Measurements from ENCODE around the gene PRRC2A. TPM values are rescaled to one million over a fixed set of nuclear protein-coding genes. Genes with fewer than 3 reads are reported as not detected.

Gene PRRC2A
- total RNA-seq, 4 donors from 2014 or later, result 67.1 to 133 (median 126) TPM

- Histone ChIP-seq H3K4me3 (peak within 1 kb of the TSS; percentile 34 to 55 (median 41)), H3K9me3 (no peaks in the 10 kb centered on the region), H3K36me3 (no peaks in the 10 kb centered on the region), H3K27me3 (no peaks in the 10 kb centered on the region), H3K27ac (peak within 1 kb of the TSS; percentile 68 to 93 (median 73)), H3K4me1 (peaks cover 0 to 23% (median 4%) of the 10 kb centered on the region in 4 donors)
- DNase-seq, result peak in 2 of 3 donors; percentile 85 to 91
- TF ChIP-seq, protein P1, sequence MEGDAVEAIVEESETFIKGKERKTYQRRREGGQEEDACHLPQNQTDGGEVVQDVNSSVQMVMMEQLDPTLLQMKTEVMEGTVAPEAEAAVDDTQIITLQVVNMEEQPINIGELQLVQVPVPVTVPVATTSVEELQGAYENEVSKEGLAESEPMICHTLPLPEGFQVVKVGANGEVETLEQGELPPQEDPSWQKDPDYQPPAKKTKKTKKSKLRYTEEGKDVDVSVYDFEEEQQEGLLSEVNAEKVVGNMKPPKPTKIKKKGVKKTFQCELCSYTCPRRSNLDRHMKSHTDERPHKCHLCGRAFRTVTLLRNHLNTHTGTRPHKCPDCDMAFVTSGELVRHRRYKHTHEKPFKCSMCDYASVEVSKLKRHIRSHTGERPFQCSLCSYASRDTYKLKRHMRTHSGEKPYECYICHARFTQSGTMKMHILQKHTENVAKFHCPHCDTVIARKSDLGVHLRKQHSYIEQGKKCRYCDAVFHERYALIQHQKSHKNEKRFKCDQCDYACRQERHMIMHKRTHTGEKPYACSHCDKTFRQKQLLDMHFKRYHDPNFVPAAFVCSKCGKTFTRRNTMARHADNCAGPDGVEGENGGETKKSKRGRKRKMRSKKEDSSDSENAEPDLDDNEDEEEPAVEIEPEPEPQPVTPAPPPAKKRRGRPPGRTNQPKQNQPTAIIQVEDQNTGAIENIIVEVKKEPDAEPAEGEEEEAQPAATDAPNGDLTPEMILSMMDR (IDR thresholded peaks at IDR 0.05), result no peak
- TF ChIP-seq POLR2A (IDR thresholded peaks at IDR 0.05), result peak in 1 of 2 donors; percentile 41
Observed at GRCh38 chr6:31575335-31575901, 45.1 kb upstream of the PRRC2A start, which contains the start of gene TNF. TNF (plus strand) TSS chr6:31575565; CDS start chr6:31575742, 177 bp downstream.

- TF ChIP-seq, protein P1 (IDR thresholded peaks at IDR 0.05), result no peak
- no peak for TF ChIP-seq POLR2A (IDR thresholded peaks at IDR 0.05)
- H3K27ac ChIP-seq, result peak overlapping the region; percentile 68 to 93 (median 73)
- peaks cover 0 to 23% (median 4%) of the 10 kb centered on the region in 4 donors for H3K4me1 ChIP-seq
- no peaks in the 10 kb centered on the region for H3K9me3 ChIP-seq
- H3K4me3 ChIP-seq, result peak overlapping the region; percentile 34 to 55 (median 41)
- H3K36me3 ChIP-seq, result no peaks in the 10 kb centered on the region
- no peaks in the 10 kb centered on the region for H3K27me3 ChIP-seq
- no peak for DNase-seq
Observed at GRCh38 chr6:31575952-31576685, 44.4 kb upstream of the PRRC2A start.

GRCh38 chr6:31576897-31577578 lies 43.5 kb upstream of the PRRC2A start:
- TF ChIP-seq, protein P1 (IDR thresholded peaks at IDR 0.05), result no peak
- no peak for TF ChIP-seq POLR2A (IDR thresholded peaks at IDR 0.05)

DNA sequence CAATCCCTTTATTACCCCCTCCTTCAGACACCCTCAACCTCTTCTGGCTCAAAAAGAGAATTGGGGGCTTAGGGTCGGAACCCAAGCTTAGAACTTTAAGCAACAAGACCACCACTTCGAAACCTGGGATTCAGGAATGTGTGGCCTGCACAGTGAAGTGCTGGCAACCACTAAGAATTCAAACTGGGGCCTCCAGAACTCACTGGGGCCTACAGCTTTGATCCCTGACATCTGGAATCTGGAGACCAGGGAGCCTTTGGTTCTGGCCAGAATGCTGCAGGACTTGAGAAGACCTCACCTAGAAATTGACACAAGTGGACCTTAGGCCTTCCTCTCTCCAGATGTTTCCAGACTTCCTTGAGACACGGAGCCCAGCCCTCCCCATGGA lies 42.9 kb upstream of the PRRC2A start:
- TF ChIP-seq, protein P1 (IDR thresholded peaks at IDR 0.05), result no peak
- TF ChIP-seq POLR2A (IDR thresholded peaks at IDR 0.05), result no peak
- no peaks in the 10 kb centered on the region for H3K9me3 ChIP-seq
- H3K27me3 ChIP-seq, result no peaks in the 10 kb centered on the region
- H3K4me3 ChIP-seq, result peak overlapping the region in 2 of 4 donors; percentile 15 to 55
- peaks cover 0 to 27% (median 7%) of the 10 kb centered on the region in 4 donors for H3K4me1 ChIP-seq
- peak overlapping the region in 2 of 4 donors; percentile 78 to 93 for H3K27ac ChIP-seq
- no peak for DNase-seq
- no peaks in the 10 kb centered on the region for H3K36me3 ChIP-seq

More at GRCh38 chr6:31576897-31577578, 43.5 kb upstream of the PRRC2A start:
- no peaks in the 10 kb centered on the region for H3K27me3 ChIP-seq
- H3K9me3 ChIP-seq, result no peaks in the 10 kb centered on the region
- peak overlapping the region in 3 of 4 donors; percentile 41 to 55 (median 41) for H3K4me3 ChIP-seq
- H3K4me1 ChIP-seq, result peaks cover 0 to 23% (median 7%) of the 10 kb centered on the region in 4 donors
- H3K36me3 ChIP-seq, result no peaks in the 10 kb centered on the region
- peak overlapping the region; percentile 43 to 93 (median 73) for H3K27ac ChIP-seq
- peak in 2 of 3 donors; percentile 84 to 91 for DNase-seq
